Epithelial cell of proximal tubule (primary cell): Measurements from ENCODE around the gene AKAP10. TPM values are rescaled to one million over a fixed set of nuclear protein-coding genes. Genes with fewer than 3 reads are reported as not detected.
"Not testable (repeated sequence)": the region's sequence is repeated elsewhere in the genome, so short reads cannot be mapped to it uniquely, and the experiment has no call there.

Experiments used
- DNase-seq: peaks from one replicate; pipeline ENCODE4 v3.0.0-alpha.2; 2011; ENCODE audit warnings: low read depth
- H3K4me3 ChIP-seq: 2 replicates; pipeline ENCODE4 v1.5.1; 2011; ENCODE audit warnings: low read depth, mild to moderate bottlenecking, low read length
- total RNA-seq: library from RNA; depleted of rRNA; stranded (reverse); fragments of >200 nt; gene quantifications from 2 replicates; pipeline ENCODE4 v1.2.3, GENCODE V29; 2015
- TF ChIP-seq, protein P1 (sequence below): conservative IDR thresholded peaks from 2 replicates; pipeline ENCODE4 v1.5.1; 2012; ENCODE audit warnings: low read depth, mild to moderate bottlenecking, low read length

The AKAP10 gene
- total RNA-seq, 1 donor from 2014 or later: 11.3 TPM

GRCh38 chr17:19897903-19898302 is 79.7 kb downstream of the AKAP10 start:
- no peak overlapping the region for H3K4me3 ChIP-seq
- DNase-seq: no peak
- TF ChIP-seq, protein P1, sequence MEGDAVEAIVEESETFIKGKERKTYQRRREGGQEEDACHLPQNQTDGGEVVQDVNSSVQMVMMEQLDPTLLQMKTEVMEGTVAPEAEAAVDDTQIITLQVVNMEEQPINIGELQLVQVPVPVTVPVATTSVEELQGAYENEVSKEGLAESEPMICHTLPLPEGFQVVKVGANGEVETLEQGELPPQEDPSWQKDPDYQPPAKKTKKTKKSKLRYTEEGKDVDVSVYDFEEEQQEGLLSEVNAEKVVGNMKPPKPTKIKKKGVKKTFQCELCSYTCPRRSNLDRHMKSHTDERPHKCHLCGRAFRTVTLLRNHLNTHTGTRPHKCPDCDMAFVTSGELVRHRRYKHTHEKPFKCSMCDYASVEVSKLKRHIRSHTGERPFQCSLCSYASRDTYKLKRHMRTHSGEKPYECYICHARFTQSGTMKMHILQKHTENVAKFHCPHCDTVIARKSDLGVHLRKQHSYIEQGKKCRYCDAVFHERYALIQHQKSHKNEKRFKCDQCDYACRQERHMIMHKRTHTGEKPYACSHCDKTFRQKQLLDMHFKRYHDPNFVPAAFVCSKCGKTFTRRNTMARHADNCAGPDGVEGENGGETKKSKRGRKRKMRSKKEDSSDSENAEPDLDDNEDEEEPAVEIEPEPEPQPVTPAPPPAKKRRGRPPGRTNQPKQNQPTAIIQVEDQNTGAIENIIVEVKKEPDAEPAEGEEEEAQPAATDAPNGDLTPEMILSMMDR: no peak

DNA sequence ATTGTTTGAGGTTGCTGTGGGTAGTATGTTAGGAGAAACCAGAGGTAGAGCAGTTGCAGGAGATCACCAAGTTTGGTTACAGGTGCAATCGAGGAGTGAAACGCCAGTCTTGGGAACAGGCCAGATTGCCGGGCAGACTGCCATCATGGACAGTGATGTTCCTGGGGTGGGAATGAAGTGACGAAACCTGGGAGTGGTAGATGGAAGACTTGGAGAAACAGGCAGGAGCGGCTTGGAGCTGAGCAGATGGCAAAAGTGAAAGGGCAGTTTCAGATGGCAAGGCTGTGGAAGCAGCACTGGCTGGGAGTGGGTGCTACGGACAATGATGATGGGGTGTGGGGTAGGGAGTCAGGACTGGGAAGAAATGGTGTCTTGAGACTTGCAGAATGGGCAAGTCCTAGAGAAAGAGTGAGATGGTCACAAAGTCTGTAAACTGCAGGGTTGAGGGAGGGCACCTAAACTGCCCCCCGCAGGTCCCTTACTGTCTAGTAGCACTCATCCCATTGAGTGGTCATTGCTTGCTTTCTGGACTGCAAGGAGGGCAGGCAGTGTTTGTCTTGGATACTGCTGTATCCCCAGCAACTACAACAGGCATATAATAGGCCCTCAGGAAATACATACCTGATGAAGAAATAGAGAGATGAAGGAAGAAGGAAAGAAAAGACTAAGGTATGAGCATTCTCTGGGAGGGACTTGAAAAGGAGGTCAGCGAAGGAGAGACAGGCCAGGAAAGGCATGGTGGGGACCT is 80.4 kb downstream of the AKAP10 start:
- no peak for DNase-seq

DNA sequence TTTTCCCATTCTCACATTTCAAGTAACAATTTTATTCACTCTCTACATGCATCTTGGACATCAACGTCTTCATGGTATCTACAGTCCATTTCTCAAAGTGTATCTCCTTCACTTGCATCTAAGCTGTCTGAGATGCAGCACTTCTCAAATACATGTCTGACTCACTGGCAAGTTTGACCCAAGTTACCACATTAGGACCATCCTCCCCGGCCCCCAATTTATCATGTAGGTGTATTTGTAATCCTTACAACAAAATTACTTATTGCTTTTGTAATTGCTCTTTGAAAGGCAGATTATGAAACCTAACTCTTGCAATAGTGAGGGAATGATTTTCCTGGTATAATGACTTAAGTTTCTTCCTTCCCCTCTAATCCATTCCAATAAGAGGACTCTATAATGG is 80.9 kb downstream of the AKAP10 start:
- TF ChIP-seq, protein P1: no peak
- H3K4me3 ChIP-seq: no peak overlapping the region
- DNase-seq: no peak

More for the DNA sequence above, 80.4 kb downstream of the AKAP10 start:
- no peak overlapping the region for H3K4me3 ChIP-seq
- TF ChIP-seq, protein P1: no peak

- not testable (repeated sequence) for DNase-seq, H3K4me3 ChIP-seq
Measured at GRCh38 chr17:19890554-19890953, 87.1 kb downstream of the AKAP10 start.

GRCh38 chr17:19890001-19890400 is 87.6 kb downstream of the AKAP10 start:
- DNase-seq, H3K4me3 ChIP-seq: not testable (repeated sequence)

GRCh38 chr17:19886116-19886515 is 91.5 kb downstream of the AKAP10 start:
- no peak overlapping the region for H3K4me3 ChIP-seq
- no peak for DNase-seq
- TF ChIP-seq, protein P1: no peak

DNA sequence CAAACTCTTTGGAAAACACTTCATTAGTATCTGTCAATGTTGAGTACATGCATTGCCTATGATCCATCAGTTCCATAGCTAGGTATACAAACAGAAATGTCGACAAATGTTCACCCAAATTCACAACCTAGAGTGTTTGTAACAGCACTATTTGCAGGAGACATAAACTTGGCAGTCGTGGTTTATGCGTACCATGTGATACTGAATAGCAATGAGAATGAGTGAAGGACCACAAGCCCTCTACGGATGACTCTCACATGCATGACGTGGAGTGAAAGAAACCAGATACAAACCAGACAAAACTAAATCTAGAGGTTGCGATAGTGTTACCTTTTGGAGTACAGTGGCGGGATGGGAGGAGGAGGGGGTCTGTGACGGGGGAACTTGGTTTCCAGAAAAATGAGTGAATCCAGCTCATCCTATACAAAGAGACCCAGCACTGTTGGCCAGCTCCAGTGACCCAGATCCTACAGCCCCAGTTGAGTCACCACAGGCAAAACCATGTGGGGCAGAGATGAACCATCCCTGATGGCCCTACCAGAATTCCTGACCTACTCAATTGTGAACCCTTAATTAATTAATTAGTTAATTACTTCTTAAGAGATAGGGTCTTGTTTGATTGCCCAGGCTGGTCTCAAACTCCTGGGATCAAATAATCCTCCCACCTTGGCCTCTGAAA is 94.0 kb downstream of the AKAP10 start:
- TF ChIP-seq, protein P1: no peak
- no peak overlapping the region for H3K4me3 ChIP-seq
- no peak for DNase-seq

- TF ChIP-seq, protein P1: no peak
- H3K4me3 ChIP-seq: no peak overlapping the region
- DNase-seq: no peak
Measured at GRCh38 chr17:19880393-19880792, 97.2 kb downstream of the AKAP10 start.
